GM12891 (cell line): ENCODE data around the gene PCCA.
A peak's percentile ranks its signal among the peaks of the same experiment; 100 is the strongest.

Experiments
- DNase-seq: peaks from one replicate; pipeline ENCODE4 v3.0.0; 2011; ENCODE audit warnings: low spot score; ENCODE audit not compliant: insufficient read length
- FAIRE-seq: peaks from 2 replicates; lab custom pipeline; 2011; peaks lifted over from hg19 to GRCh38; lab: Jason Lieb, UNC
- PAX5 ChIP-seq: IDR thresholded peaks from 2 replicates; pipeline ENCODE4 v1.6.1; 2011; ENCODE audit warnings: low read length, moderate library complexity, mild to moderate bottlenecking; ENCODE audit not compliant: insufficient read depth, severe bottlenecking
- POLR2A ChIP-seq: IDR thresholded peaks from 2 replicates; pipeline ENCODE4 v1.6.1; 2011; ENCODE audit warnings: low read depth, low read length, control low read depth
- POLR2AphosphoS5 ChIP-seq: IDR thresholded peaks from 2 replicates; pipeline ENCODE4 v1.6.1; 2011; ENCODE audit warnings: low read depth, low read length, control low read depth
- POU2F2 ChIP-seq: IDR thresholded peaks from 2 replicates; pipeline ENCODE4 v1.6.1; 2011; ENCODE audit warnings: low read depth, mild to moderate bottlenecking, control low read depth, low read length, moderate library complexity
- SPI1 ChIP-seq: IDR thresholded peaks from 2 replicates; pipeline ENCODE4 v1.6.1; 2011; ENCODE audit warnings: low read depth, low read length, control low read depth
- TAF1 ChIP-seq: IDR thresholded peaks from 2 replicates; pipeline ENCODE4 v1.6.1; 2011; ENCODE audit warnings: low read depth, low read length, control low read depth

PCCA gene

DNA sequence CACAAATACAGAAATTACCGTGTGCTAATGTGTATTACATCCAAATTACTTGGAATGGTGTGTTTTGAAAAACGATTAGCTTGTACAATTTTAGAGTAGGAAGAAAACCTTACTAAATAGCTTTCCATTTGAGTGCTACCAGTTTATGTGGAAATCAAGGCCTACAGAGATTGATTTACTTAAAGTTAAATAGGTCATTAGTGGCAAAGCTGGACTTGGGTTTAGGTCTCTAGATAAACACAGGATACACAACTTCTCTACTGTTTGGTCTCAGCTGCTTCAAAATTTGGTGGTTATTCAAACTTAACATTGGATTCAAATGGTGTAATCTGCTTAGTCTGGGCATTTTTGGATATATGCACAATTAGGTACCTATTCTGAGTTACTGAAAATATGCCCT is 21.4 kb downstream of the PCCA start:
- TF ChIP-seq POU2F2 (no peak), PAX5 (no peak), POLR2AphosphoS5 (no peak), SPI1 (no peak), TAF1 (no peak), POLR2A (no peak)
- DNase-seq (no peak), FAIRE-seq (no peak)

DNA sequence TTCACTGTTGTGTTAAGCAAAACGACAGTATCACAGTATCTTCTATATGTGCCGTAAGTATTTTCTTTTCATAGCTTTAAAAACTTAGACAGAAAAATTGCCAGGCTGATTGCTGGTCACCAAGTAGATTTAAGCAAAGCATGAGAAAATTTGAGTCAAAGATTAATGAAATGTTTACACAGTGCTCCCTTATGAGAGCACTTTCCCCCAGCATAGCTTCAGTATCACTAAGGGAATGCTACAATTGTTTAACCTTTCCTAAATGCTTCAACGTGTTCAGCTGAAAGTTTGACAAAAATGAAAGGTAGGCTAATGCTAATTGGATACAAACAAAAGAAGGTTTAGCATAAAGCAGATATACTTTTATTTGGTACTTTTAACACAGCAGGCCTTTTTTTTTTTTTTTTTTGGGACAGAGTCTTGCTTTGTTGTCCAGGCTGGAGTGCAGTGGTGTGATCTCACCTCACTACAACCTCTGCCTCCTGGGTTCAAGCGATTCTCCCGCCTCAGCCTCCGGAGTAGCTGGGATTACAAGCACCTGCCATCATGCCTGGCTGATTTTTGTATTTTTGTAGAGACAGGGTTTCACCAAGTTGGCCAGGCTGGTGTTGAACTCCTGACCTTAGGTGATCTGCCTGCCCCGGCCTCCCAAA is 23.4 kb downstream of the PCCA start:
- FAIRE-seq (no peak), DNase-seq (no peak)
- TF ChIP-seq POLR2A (no peak), TAF1 (no peak), PAX5 (no peak), POU2F2 (no peak), POLR2AphosphoS5 (no peak), SPI1 (no peak)

DNA sequence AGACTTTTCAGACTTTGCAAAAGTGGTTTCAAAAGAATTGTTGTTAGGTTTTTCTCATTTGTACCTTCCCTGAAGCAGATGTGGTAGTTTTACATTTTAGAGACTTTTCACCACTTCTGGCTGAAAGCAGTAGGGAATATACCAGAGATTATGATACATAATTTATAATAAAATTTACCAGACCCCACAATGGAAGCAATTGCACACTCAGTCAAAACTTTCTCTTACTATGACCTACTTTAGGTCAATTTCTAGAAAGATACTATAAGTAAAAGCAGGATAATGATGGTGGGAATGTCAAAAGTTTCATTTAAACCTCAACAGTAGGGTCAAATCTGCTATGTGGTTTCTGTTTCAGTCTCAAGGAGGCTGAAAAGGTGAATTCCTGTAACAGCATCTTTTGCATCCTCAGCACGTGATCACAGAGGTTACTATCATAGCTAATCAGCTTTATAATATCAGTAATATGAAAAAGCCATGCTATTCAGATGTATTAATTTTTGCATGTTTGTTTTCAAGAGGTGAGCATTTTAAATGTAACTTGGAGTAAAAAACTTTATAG is 26.9 kb downstream of the PCCA start:
- TF ChIP-seq POLR2A (no peak), POLR2AphosphoS5 (no peak), SPI1 (no peak), TAF1 (no peak), PAX5 (no peak), POU2F2 (no peak)
- FAIRE-seq (peak; percentile 65), DNase-seq (no peak)

DNA sequence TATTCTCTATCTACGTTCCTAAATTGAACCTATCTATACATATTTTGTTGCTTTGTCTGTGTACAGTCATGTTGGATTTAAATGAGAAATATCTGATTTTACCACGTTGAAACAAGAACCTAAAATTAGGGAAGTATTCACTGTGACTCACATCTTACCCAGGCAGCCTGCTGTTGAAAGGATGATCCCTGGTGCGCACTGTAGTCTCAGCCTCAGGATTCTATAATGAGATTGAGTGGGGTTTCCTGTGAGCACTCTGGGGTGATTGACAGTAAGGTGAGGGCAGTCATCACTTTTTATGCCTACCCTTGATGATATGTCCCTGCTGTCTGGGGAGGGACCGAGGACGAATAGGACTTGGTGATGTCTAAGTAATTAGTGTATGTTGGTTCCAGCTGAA is 35.4 kb downstream of the PCCA start:
- TF ChIP-seq POLR2A (no peak), SPI1 (no peak), PAX5 (no peak), POU2F2 (no peak), POLR2AphosphoS5 (no peak), TAF1 (no peak)
- DNase-seq, result no peak
- peak; percentile 69 for FAIRE-seq

DNA sequence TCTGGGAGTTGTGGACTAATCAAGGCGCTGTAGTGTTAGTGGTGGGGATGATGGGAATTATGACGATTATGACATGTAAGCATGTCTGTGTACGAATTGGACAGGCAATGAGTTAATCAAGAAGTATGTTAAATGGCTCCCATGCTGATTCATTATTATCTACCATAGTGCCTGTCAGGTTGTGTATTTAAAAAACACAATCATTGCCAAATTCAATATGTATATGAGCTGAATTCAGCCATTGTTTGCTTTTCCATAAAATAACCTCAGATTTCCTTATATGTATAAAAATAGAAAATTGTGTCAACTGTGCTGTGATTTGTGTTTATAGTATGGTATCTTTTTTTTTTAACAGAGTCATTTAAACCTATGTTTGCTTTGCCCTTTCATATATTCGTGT is 37.1 kb downstream of the PCCA start:
- FAIRE-seq, result no peak
- no peak for DNase-seq
- TF ChIP-seq PAX5 (no peak), POLR2AphosphoS5 (no peak), SPI1 (no peak), POU2F2 (no peak), POLR2A (no peak), TAF1 (no peak)

DNA sequence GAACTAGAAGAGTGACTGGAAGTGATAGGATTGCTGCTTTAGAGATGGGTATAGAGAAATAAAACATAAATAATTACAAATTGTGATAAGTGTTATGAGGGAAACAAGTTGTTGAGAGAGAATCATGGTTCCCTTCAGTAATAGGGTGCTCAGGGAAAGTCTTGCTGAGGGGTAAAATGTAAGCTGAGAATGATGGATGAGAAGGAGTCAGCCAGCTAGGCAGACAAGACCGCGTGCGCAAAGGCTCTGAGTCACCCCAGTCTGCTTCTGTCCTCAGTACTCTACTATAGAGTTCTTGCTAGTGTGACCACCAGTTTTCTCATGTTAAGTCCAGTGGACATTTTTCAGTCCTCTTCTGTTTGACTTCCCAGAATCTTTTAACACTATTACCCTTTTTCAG is 39.5 kb downstream of the PCCA start:
- TF ChIP-seq POLR2A, result no peak
- TF ChIP-seq TAF1, result no peak
- no peak for TF ChIP-seq PAX5
- TF ChIP-seq POLR2AphosphoS5, result no peak
- no peak for TF ChIP-seq SPI1
- no peak for TF ChIP-seq POU2F2
- FAIRE-seq (no peak), DNase-seq (no peak)

DNA sequence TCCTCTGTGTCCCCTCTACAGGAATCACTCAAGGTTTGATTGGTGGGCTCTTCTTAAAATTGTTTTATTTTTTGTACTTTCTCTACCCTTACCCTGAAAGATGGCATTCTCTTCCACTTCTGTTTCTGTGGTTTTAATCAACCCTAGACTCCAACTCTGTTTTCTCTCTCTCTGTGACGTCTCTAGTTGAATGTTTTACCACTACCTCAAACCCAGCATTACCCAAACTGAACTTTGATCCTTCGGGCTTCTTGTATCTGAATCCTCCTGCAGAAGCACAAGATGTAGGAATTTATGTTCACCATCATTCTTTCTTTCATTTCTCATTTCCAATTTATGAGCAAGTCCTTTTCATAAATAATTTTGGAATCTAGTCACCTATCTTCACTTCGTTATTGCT is 39.9 kb downstream of the PCCA start:
- FAIRE-seq (no peak), DNase-seq (no peak)
- no peak for TF ChIP-seq POLR2AphosphoS5
- TF ChIP-seq TAF1, result no peak
- TF ChIP-seq PAX5, result no peak
- no peak for TF ChIP-seq SPI1

DNA sequence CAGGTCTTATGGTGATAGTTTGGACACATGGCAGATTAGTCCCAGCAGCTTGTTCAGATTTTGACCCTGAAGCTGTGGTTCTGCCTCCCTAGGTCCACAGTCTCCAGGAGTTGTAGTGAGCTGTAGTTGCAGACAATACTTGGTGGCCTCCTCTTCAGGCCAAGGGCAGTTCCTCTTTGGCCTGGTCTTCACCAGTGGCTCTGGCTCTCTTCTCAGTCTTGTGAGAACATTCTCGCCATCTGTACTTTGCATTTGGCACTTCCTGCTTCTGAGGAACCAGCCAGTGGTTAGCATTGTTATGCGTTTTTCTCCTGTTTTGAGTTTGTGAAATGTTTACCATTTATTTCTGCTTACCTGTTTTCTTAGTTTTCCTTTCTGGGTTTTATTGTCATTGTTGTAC is 40.7 kb downstream of the PCCA start:
- peak; percentile 69 for FAIRE-seq
- TF ChIP-seq SPI1 (peak; percentile 79), POU2F2 (no peak)
- DNase-seq, result no peak

DNA sequence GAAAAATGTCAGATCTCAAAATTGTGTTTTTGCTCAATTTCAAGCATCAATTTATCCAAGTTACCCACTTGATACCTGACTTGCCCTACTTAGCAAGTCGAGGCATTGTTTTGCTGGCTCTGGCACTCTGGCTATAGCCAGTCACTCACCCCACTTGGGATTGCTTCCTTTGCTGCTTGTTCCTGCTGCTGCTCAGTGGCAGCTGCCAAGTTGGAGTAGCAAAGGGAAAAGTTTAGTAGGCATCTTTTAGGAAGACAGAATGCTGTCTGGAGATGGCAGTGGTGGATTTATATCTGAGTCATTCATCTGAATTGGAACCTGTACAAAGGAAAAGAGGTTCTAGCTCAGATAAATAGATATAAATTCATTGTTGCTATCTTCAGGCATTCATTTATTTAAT is 41.2 kb downstream of the PCCA start:
- DNase-seq, result no peak
- no peak for TF ChIP-seq SPI1
- no peak for TF ChIP-seq PAX5
- TF ChIP-seq TAF1, result no peak
- TF ChIP-seq POU2F2, result no peak
- TF ChIP-seq POLR2AphosphoS5, result no peak
- no peak for TF ChIP-seq POLR2A
- no peak for FAIRE-seq

DNA sequence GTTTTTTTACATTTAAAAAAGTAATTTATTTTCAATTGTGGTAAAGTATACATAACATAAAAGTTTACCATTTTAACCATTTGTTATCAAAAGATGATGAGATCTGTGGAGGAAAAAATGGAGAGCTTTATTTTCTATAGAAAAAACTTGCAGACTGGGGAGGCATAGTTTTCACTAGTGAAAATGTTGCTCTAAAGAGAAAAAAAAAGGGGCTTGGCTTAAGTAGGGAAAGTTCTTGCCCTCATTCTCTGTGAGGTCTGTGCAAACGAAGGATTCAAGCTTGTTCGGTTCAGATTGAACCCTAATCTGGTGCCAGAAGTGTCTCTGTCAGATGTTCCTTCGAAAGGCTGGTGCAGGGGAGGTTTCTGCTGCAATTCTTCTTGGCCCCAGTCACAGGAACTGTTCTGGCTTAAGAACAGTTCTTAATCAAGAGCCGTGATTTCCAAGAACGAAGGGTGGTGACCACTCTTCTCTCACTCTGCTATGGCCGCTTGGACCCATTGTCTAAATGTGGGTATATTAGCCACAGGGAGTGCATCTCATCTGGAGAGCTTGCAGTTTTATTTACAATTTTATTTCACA is 42.1 kb downstream of the PCCA start:
- DNase-seq (no peak), FAIRE-seq (no peak)
- TF ChIP-seq POLR2A (no peak), TAF1 (no peak), SPI1 (no peak), POLR2AphosphoS5 (no peak)
